GOT3 (cell line): ENCODE results near the gene GTF2A1.

Source experiments
- DNase-seq: peaks from one replicate; lab custom pipeline; 2025; ENCODE audit warnings: mixed read lengths; lab: John Stamatoyannopoulos, UW

The GTF2A1 gene

GRCh38 chr14:81177225-81177624, 43.5 kb downstream of the GTF2A1 start:
- DNase-seq = no peak

GRCh38 chr14:81176241-81176640, 44.5 kb downstream of the GTF2A1 start:
- no peak for DNase-seq

GRCh38 chr14:81172881-81173280, 47.9 kb downstream of the GTF2A1 start:
- DNase-seq = no peak

GRCh38 chr14:81172353-81172752, 48.4 kb downstream of the GTF2A1 start:
- no peak for DNase-seq

- no peak for DNase-seq
Measured at GRCh38 chr14:81170829-81171195, 49.9 kb downstream of the GTF2A1 start.

GRCh38 chr14:81170104-81170828, 50.5 kb downstream of the GTF2A1 start:
- DNase-seq = peak; percentile 30

- DNase-seq = no peak
Measured at GRCh38 chr14:81169711-81170103, 51.1 kb downstream of the GTF2A1 start.

GRCh38 chr14:81169267-81169666, 51.5 kb downstream of the GTF2A1 start:
- no peak for DNase-seq

- DNase-seq = no peak
Measured at GRCh38 chr14:81166121-81166520, 54.6 kb downstream of the GTF2A1 start.

- no peak for DNase-seq
Measured at GRCh38 chr14:81165188-81165587, 55.6 kb downstream of the GTF2A1 start.

- no peak for DNase-seq
Measured at GRCh38 chr14:81164167-81164774, 56.5 kb downstream of the GTF2A1 start.

- DNase-seq = no peak
Measured at GRCh38 chr14:81162941-81163340, 57.8 kb downstream of the GTF2A1 start.

- no peak for DNase-seq
Measured at GRCh38 chr14:81161749-81162148, 59.0 kb downstream of the GTF2A1 start.

GRCh38 chr14:81161088-81161487, 59.7 kb downstream of the GTF2A1 start:
- DNase-seq = no peak

GRCh38 chr14:81157431-81157830, 63.3 kb downstream of the GTF2A1 start:
- DNase-seq = no peak

GRCh38 chr14:81153187-81153586, 67.6 kb downstream of the GTF2A1 start:
- DNase-seq = no peak

- no peak for DNase-seq
Measured at GRCh38 chr14:81148635-81149034, 72.1 kb downstream of the GTF2A1 start.

GRCh38 chr14:81147140-81147897, 73.4 kb downstream of the GTF2A1 start:
- no peak for DNase-seq

- no peak for DNase-seq
Measured at GRCh38 chr14:81144824-81145603, 75.7 kb downstream of the GTF2A1 start.

- DNase-seq = no peak
Measured at GRCh38 chr14:81143793-81144192, 77.0 kb downstream of the GTF2A1 start.

- DNase-seq = no peak
Measured at GRCh38 chr14:81141426-81141825, 79.3 kb downstream of the GTF2A1 start.

- DNase-seq = no peak
Measured at GRCh38 chr14:81138429-81138828, 82.3 kb downstream of the GTF2A1 start.
